ENCODE measurements around the gene KSR2.

GRCh38 chr12:117837737-117838050 is 131.1 kb downstream of the KSR2 start:
- TF ChIP-seq EZH2 (IDR thresholded peaks at IDR 0.05) (no peak), POLR2AphosphoS5 (IDR thresholded peaks at IDR 0.05; ENCODE audit: borderline replicate concordance, low read depth, low read length) (no peak), FOXP2 (optimal IDR thresholded peaks at IDR 0.05; ENCODE audit: control extremely low read depth, extremely low read length, insufficient read depth) (no peak)

All from SK-N-MC (cell line).